HG03139 (cell line): ENCODE data around the gene DZANK1.
"Not testable (repeated sequence)": the region's sequence is repeated elsewhere in the genome, so short reads cannot be mapped to it uniquely, and the experiment has no call there.

Experiments used
- ATAC-seq: cut with Tn5 transposase; IDR thresholded peaks from one replicate; pipeline ENCODE4 v1.9.1; 2021; ENCODE audit not compliant: unreplicated experiment

DZANK1 gene

DNA sequence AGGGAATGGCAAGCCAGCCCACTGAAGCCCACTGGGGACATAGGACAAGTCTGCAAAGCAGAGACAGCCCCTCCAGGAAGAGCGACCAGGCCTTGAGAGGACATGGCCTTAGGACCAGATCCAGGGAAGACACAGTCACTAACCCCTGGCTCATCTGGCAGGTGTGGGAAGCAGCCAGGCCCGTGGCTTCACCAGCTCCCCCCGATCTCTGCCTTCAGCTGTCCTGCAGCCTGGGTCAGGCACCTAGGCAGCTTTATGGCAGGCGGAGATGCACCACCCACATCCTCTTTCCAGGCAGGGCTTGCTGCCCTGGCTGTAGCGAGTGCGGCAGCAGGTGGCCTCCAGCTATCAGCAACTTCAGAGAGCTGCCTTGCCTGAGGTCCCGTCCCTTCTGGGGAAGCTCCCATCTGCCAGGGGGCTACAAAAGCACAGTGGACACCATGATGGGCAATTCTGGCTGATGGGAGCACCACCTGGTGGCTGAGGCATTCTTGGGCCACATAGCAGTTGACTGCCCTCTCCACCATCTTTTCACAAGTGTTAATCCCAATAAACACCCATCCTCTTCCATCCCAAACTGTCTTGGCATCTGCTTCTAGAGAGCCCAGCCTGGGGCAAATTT is 85.8 kb downstream of the DZANK1 start:
- ATAC-seq: no peak

DNA sequence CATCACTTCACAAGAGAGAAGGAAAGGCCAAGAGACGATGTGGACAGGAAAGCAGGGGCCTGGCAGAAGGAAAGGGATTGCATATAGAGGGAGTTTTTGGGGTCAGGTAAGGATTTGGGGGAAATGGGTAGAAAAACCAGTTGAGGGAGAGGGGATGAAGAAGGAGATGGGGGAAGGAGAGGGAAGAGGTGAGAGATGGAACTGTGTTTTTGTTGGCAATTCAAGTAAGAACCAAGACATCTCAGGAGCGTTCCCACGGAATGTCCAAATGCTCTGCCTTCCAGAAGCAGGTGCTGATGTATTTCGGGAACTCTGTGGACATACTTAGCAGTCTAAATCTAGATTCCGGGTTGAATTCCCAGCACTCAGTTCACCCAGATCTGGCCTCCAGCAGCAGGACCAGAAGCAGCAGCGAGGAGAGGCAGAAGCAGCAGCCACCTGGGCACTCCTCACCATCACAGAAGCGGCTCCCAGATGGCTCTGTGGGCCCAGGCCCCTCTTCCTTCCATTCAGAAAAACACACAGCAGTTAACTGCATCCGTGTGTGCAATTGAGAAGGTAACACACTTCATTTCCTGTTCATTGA is 88.8 kb downstream of the DZANK1 start:
- ATAC-seq: no peak

DNA sequence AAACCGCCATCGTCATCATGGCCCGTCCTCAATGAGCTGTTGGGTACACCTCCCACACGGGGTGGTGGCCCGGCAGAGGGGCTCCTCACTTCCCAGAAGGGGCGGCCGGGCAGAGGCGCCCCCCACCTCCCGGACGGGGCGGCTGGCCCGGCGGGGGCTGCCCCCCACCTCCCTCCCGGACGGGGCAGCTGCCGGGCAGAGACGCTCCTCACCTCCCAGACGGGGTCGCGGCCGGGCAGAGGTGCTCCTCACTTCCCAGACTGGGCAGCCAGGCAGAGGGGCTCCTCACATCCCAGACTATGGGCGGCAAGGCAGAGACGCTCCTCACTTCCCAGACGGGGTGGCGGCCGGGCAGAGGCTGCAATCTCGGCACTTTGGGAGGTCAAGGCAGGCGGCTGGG is 91.3 kb downstream of the DZANK1 start:
- ATAC-seq: not testable (repeated sequence)

DNA sequence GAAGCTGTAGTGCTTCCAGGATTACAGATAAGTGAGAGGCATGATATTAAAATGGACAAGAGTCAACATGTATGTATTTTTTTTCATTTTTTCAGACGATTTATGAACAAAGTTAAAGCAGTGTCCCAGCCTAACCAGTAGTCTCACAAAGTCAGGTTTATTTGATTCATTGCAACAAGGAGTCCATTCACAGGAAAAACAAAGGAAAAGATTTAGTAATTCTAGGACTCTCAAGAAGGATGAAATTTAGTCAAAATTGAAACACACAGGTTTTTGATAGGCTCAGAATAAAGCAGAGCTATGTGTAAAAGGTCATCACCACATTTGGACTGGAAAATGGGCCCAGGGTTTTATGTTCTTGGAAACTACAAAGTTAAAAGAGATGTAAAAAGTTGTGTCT is 94.5 kb downstream of the DZANK1 start:
- no peak for ATAC-seq

DNA sequence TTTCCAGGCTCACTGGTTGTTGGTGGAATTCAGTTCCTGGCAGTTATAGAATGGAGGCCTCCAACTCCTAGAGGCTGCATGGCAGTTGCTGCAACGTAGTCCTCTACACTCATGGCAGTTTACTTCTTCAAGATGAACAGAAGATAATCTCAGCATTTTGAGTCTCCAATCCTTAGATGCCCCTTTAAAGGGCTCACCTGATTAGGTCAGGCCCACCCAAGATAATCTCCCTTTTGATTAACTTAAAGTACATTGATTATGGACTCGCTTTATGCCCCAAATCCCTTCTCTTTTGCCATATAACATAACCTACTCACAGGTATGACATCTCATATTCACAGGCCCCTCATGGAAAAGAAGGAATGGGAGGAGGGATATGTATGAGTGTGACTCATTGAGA is 102.1 kb downstream of the DZANK1 start:
- no peak for ATAC-seq

DNA sequence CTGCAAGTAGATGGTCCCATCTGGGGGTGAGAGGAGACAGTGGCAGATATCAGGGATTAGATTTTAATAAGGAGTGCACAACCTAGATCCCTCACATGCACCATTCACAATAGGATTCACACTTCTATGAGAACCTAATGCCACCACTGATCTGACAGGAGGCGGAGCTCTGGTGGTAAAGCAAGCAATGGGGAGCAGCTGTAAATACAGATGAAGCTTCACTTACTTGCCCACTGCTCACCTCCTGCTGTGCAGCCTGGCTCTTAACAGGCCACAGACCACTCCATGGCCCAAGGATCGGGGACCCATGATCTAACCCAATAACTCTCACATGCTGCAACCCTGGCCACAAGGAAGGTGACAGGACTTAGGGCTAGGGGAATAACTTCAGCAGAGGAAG is 103.1 kb downstream of the DZANK1 start:
- no peak for ATAC-seq

DNA sequence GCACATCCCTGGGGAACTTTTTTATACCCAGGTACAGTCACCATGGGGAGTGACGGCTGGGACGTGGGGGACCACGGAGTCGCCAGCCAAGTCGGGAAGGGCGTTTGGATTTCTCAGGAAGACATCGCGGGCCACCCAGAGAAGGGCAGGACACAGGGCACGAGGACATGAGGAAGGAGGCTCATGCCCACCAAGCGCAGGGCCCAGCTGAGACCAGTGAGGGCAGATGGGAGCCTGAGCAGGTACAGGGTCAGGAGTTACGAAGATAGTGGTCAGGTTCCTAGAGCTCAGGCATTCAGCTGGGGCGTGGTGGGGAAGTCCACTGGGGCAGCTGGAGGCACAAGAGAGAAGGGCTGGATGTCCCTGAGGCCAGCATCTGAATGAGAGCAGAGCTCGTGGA is 103.9 kb downstream of the DZANK1 start:
- ATAC-seq: no peak

DNA sequence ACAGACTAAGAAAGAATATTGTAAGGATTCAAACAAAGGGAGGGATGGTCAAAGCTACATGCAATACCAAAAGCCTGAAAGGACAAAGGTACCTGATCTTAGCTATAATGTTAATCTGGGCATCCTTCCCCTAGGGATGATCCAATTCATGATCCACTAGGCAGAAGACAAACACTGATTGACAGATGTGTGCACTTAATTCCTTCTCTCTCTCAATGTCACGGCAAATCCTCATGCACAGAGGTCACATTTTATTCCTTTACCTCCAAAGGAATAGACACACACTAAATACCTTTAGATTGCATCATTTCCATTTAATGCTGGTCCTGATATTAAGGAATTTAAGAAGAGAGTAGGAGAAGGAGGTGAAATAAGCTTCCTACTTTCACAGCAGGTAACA is 105.2 kb downstream of the DZANK1 start:
- no peak for ATAC-seq

DNA sequence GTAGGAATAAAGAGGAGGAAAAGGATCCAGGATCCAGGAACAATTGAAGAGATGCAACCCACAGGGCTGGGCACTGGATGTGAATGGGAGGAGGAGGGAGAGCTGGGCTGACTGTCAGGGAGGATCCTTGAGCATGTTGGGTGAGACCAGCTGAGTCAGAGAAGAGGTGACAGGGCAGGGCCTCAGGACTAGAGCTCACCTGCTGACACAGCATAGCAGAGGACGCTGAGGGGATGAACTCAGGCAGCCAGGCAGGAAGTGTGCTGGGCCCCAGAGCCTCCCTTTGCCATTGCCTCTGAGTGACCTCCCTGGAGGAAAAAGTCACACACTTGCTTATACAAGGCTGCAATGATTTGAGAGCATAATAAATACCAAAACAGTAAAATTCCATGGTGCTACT is 106.2 kb downstream of the DZANK1 start:
- no peak for ATAC-seq

DNA sequence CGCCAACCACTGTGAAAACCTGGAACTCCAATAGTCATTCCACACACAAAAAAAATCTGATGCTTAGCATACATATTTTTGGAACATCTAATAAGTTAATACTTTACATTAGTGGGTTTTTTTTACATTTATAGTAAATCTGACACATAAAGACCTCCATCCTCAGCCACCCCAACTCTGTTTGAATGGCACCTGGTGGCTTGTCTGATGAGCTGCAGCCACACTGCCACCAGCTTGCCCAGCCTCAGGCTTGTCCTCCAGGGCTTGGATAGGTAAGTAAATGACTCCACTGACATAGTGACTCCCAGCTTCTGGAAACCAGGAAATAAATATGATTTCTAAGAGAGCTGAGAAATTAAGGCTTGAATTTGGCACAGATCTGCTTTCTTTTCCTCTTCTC is 107.0 kb downstream of the DZANK1 start:
- ATAC-seq: no peak

DNA sequence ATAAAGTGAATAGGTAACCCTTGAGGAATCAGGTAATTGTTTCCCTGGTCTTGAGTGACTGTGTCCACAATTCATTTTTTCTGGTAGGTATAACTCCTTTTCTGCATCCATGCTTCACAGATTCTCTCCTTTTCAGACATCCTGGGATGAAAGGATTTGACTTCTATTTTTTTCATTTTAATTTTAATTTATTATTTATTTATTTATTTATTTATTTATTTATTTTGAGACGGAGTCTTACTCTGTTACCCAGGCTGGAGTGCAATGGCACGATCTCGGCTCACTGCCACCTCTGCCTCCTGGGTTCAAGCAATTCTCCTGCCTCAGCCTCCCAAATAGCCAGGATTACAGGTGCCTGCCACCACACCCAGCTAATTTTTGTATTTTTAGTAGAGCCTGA is 117.1 kb downstream of the DZANK1 start:
- ATAC-seq: not testable (repeated sequence)
